K562 (cell line): ENCODE measurements around the gene COX6A2. TPM values are rescaled to one million over a fixed set of nuclear protein-coding genes. Genes with fewer than 3 reads are reported as not detected.

ENCODE experiments used
- ATF2 ChIP-seq: sonication (generic); formaldehyde crosslinking; IDR thresholded peaks from 2 replicates; pipeline ENCODE4 v1.8.1; 2022; ENCODE audit warnings: missing genetic modification reagents
- CHD1 ChIP-seq: fragments of 200-600 bp; sonication (generic); IDR thresholded peaks from one replicate; pipeline ENCODE4 v1.6.1; 2012; ENCODE audit warnings: mild to moderate bottlenecking, moderate library complexity, low read length, inconsistent platforms
- CSDE1 ChIP-seq, 2 experiments: fragments of 450-650 bp; IDR thresholded peaks; 2 replicates each; pipeline ENCODE4 v1.6.1; 2016; ENCODE audit warnings: mild to moderate bottlenecking in 1 of 2
- CUX1 ChIP-seq: fragments of 200-800 bp; sonication (Bioruptor generic); IDR thresholded peaks from 2 replicates; pipeline ENCODE4 v1.6.1; 2016; ENCODE audit warnings: missing genetic modification characterization, missing compliant biosample characterization
- ETV5 ChIP-seq: sonication (generic); formaldehyde crosslinking; IDR thresholded peaks from 2 replicates; pipeline ENCODE4 v1.4.0; 2020; ENCODE audit warnings: low read depth, mild to moderate bottlenecking, missing genetic modification reagents
- NCOR1 ChIP-seq: fragments of 450-650 bp; IDR thresholded peaks from 2 replicates; pipeline ENCODE4 v1.6.1; 2016; ENCODE audit warnings: mild to moderate bottlenecking, moderate library complexity
- NONO ChIP-seq, 2 experiments: fragments of 200-400 bp in 1 of 2; fragments of 450-650 bp in 1 of 2; formaldehyde crosslinking in 1 of 2; IDR thresholded peaks; 2 replicates each; pipeline ENCODE4 v1.6.1; 2017; ENCODE audit warnings: low read depth in 2 of 2, mild to moderate bottlenecking in 2 of 2, moderate library complexity in 2 of 2, low read length in 1 of 2
- POLR2B ChIP-seq: fragments of 450-650 bp; IDR thresholded peaks from 2 replicates; pipeline ENCODE4 v1.6.1; 2018; ENCODE audit warnings: low read depth; ENCODE audit not compliant: partially characterized antibody
- SIX5 ChIP-seq, 2 experiments: IDR thresholded peaks; 2 replicates each; pipeline ENCODE4 v1.6.1; 2011; ENCODE audit warnings: low read length in 2 of 2, borderline replicate concordance in 1 of 2, low read depth in 1 of 2, mild to moderate bottlenecking in 1 of 2, moderate library complexity in 1 of 2; ENCODE audit not compliant: insufficient read depth in 1 of 2
- TCF7L2 ChIP-seq: fragments of 150-350 bp; IDR thresholded peaks from 2 replicates; pipeline ENCODE4 v1.6.1; 2016; ENCODE audit warnings: low read depth, mild to moderate bottlenecking, low read length, moderate library complexity
- THAP12 ChIP-seq: fragments of 250-450 bp; sonication (Bioruptor Pico); IDR thresholded peaks from 2 replicates; pipeline ENCODE4 v1.9.0; 2021; ENCODE audit warnings: mild to moderate bottlenecking, inconsistent platforms
- ZBTB33 ChIP-seq: sonication (generic); formaldehyde crosslinking; IDR thresholded peaks from 2 replicates; pipeline ENCODE4 v1.8.1; 2023; ENCODE audit warnings: mild to moderate bottlenecking, missing genetic modification reagents
- ZNF232 ChIP-seq: sonication (generic); formaldehyde crosslinking; IDR thresholded peaks from 2 replicates; pipeline ENCODE4 v1.8.0; 2022; ENCODE audit warnings: mild to moderate bottlenecking, missing genetic modification reagents
- ZNF445 ChIP-seq: fragments of 250-450 bp; sonication (Bioruptor Pico); IDR thresholded peaks from 2 replicates; pipeline ENCODE4 v1.4.0; 2020; ENCODE audit warnings: low read depth, mild to moderate bottlenecking, moderate library complexity
- polyA plus RNA-seq, 8 experiments: library from polyadenylated mRNA; depleted of rRNA in 4 of 8; stranded (reverse) in 5 of 8; unstranded in 3 of 8; fragments of >200 nt; fragmentation: Nextera tagmentation in 2 of 8; fragmentation: Illumina TruSeq in 1 of 8; extraction: Ambion mirVana in 2 of 8; extraction: Trizol in 1 of 8; gene quantifications; 2 replicates each; pipeline versions ENCODE4 v1.2.1 to v1.2.3, GENCODE V29; 2011 to 2014; ENCODE audit warnings: inconsistent platforms in 1 of 8, missing spikeins in 1 of 8
- total RNA-seq, 7 experiments: library from RNA; depleted of rRNA in 6 of 7; stranded (reverse); fragments of >200 nt in 6 of 7; fragmentation: Illumina TruSeq in 2 of 7; extraction: Trizol in 2 of 7; gene quantifications; 2 replicates each; pipeline versions ENCODE4 v1.2.1 to v1.2.3, GENCODE V29; 2011 to 2021; ENCODE audit warnings: low replicate concordance in 1 of 7

COX6A2 gene
- total and polyA plus RNA-seq, 9 of the 15 experiments (the other 6 are each of a cell fraction or from before 2014, with no cell fraction given), result not detected

GRCh38 chr16:31459687-31460581 lies 31.8 kb upstream of the COX6A2 start (continued):
- TF ChIP-seq THAP12 (CRISPR knock-in tag) (peak; percentile 47; the same call in 1 of the 2 replicates), POLR2B (peak; percentile 15), ETV5 (CRISPR knock-in tag) (peak; percentile 45; the same call in 1 of the 2 replicates), NCOR1 (no peak), CSDE1 (IDR thresholded peaks at IDR 0.05) (peak in 1 of 2 experiments; percentile 20; a peak in 1 of 4 replicates), ZNF232 (no peak), ZBTB33 (peak; percentile 25; the same call in 1 of the 2 replicates), TCF7L2 (no peak), CUX1 (CRISPR knock-in tag) (no peak), ZNF445 (CRISPR knock-in tag) (no peak), ATF2 (CRISPR knock-in tag) (no peak), CHD1 (peak; percentile 52), SIX5 (IDR thresholded peaks at IDR 0.05; ENCODE audit: borderline replicate concordance in 1 of 2, insufficient read depth in 1 of 2, low read depth in 1 of 2, low read length in 2 of 2) (no peak), NONO (IDR thresholded peaks at IDR 0.05; ENCODE audit: low read depth in 2 of 2, low read length in 1 of 2) (no peak)
